Measurements from ENCODE around the gene TMPRSS7.
"Not testable (repeated sequence)": the region's sequence is repeated elsewhere in the genome, so short reads cannot be mapped to it uniquely, and the experiment has no call there.

Gene TMPRSS7

GRCh38 chr3:112072387-112073060 lies 38.0 kb downstream of the TMPRSS7 start:
- DNase-seq (ENCODE audit: low spot score) = not testable (repeated sequence)

GRCh38 chr3:112074006-112074405 lies 39.5 kb downstream of the TMPRSS7 start:
- DNase-seq (ENCODE audit: low spot score) = no peak

GRCh38 chr3:112074616-112075497 lies 40.3 kb downstream of the TMPRSS7 start:
- peak; percentile 51 for DNase-seq (ENCODE audit: low spot score)

- no peak for DNase-seq (ENCODE audit: low spot score)
These were observed 43.9 kb downstream of the TMPRSS7 start for GRCh38 chr3:112078125-112079083.

GRCh38 chr3:112083239-112083638 lies 48.7 kb downstream of the TMPRSS7 start:
- no peak for DNase-seq (ENCODE audit: low spot score)

- no peak for DNase-seq (ENCODE audit: low spot score)
These were observed 50.6 kb downstream of the TMPRSS7 start for GRCh38 chr3:112084980-112085705.

GRCh38 chr3:112085735-112086075 lies 51.2 kb downstream of the TMPRSS7 start:
- no peak for DNase-seq (ENCODE audit: low spot score)

GRCh38 chr3:112086076-112086854 lies 51.7 kb downstream of the TMPRSS7 start, which contains the start of gene C3orf52:
C3orf52 (plus strand) TSS chr3:112086389; CDS start chr3:112086408, 19 bp downstream.
- DNase-seq (ENCODE audit: low spot score) = peak; percentile 46

- DNase-seq (ENCODE audit: low spot score) = peak; percentile 43
These were observed 52.5 kb downstream of the TMPRSS7 start for GRCh38 chr3:112086875-112087524.

GRCh38 chr3:112087746-112088145 lies 53.2 kb downstream of the TMPRSS7 start:
- DNase-seq (ENCODE audit: low spot score) = no peak

- no peak for DNase-seq (ENCODE audit: low spot score)
These were observed 54.4 kb downstream of the TMPRSS7 start for GRCh38 chr3:112088944-112089343.

GRCh38 chr3:112089956-112090886 lies 55.7 kb downstream of the TMPRSS7 start:
- DNase-seq (ENCODE audit: low spot score) = peak; percentile 35

- no peak for DNase-seq (ENCODE audit: low spot score)
These were observed 56.5 kb downstream of the TMPRSS7 start for GRCh38 chr3:112090887-112091586.

- no peak for DNase-seq (ENCODE audit: low spot score)
These were observed 58.1 kb downstream of the TMPRSS7 start for GRCh38 chr3:112092496-112093179.

- no peak for DNase-seq (ENCODE audit: low spot score)
These were observed 58.6 kb downstream of the TMPRSS7 start for GRCh38 chr3:112093180-112093522.

GRCh38 chr3:112095731-112096130 lies 61.2 kb downstream of the TMPRSS7 start:
- no peak for DNase-seq (ENCODE audit: low spot score)

- DNase-seq (ENCODE audit: low spot score) = no peak
These were observed 61.6 kb downstream of the TMPRSS7 start for GRCh38 chr3:112096176-112096575.

- DNase-seq (ENCODE audit: low spot score) = peak; percentile 97
These were observed 62.8 kb downstream of the TMPRSS7 start for GRCh38 chr3:112097378-112097777.
